HG03139 (cell line): ENCODE data around the gene BOLL.
"Not testable (repeated sequence)": the region's sequence is repeated elsewhere in the genome, so short reads cannot be mapped to it uniquely, and the experiment has no call there.

Experiments
- ATAC-seq: cut with Tn5 transposase; IDR thresholded peaks from one replicate; pipeline ENCODE4 v1.9.1; 2021; ENCODE audit not compliant: unreplicated experiment

Gene BOLL, protein sequence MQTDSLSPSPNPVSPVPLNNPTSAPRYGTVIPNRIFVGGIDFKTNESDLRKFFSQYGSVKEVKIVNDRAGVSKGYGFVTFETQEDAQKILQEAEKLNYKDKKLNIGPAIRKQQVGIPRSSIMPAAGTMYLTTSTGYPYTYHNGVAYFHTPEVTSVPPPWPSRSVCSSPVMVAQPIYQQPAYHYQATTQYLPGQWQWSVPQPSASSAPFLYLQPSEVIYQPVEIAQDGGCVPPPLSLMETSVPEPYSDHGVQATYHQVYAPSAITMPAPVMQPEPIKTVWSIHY

DNA sequence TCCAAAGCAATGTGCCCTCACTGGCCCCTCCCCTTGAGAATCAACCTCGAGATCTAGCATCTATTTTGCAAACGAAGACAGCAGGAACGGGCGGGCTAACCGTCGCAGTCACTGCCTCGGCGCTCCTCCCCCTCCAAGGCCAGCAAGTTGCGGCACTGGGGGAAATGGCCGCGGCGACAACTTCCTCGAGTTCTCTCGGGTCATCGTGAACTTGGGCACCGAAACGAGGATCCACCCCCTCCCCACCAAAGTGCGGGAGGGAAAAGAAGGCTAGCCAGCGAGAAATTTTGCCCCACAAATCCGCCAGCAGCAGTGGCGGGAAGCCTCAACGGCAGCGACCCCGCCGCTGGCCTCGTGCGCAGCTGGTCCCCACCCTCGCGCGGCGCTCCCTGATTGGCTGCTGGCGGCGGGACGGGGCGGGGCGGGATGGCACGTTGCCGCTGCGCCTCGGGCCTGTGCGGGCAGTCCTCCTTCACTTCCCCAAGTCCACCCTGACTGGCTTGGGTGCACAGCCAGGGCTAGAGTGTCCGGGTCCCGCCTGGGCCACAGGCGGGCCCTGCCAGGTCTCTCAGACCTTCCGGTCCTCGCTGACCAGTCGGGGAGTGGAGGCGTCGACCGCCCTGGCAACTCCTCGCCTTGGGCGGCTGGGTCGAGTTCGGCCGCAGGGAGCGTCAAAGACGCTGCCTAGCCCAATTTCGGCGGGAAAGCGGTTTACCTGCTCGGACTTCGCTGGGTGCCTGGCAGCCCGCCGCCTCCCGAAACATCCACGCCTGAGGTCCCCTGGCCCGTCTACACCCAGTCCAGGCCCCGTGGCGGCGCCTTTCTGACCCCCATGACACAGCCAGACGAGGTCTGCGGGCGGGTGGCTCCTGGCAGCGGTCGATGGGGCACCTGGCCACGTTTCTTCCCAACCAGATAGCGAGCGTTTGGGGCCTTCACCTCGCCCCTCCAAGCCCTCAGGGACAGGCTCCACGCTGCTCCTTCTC lies at the start of gene BOLL:
TSS of gene BOLL (minus strand) at position 364 of the 986 bp plus-strand sequence. CDS start 3,469 bp downstream, outside the sequence.
- ATAC-seq, result no peak

GRCh38 chr2:197834771-197835170 lies 49.7 kb upstream of the BOLL start:
- not testable (repeated sequence) for ATAC-seq

DNA sequence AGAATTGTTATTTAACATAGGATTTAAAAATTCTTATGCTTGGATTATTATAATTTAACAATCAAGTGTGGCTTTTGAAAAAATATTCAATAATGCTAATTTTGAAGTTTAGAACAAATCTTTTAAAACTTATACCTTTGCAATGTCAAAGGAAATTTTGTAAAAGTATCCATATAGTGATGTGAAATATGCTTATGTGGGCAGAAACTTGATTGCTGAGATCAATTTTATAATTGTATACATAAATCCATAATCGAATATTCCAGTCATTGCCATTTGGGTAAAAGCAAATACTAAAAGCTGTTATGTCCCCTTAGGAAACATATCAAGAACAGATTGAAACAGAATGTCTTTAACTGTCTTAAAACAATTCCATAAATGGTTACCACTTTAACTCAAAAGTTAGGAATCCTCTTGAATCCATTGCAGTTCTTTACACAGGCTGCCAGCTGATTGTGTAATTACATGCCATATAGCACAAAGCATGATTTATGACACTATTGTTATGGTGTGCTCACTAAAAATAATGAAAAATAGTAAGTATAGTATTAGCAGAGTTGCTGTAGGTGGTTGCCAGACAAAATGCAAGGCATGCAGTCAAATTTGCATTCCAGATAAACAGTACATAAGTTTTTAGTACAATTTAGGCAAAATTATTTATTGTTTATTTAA lies 43.5 kb upstream of the BOLL start:
- no peak for ATAC-seq

GRCh38 chr2:197827618-197828017 lies 42.5 kb upstream of the BOLL start:
- ATAC-seq, result no peak

DNA sequence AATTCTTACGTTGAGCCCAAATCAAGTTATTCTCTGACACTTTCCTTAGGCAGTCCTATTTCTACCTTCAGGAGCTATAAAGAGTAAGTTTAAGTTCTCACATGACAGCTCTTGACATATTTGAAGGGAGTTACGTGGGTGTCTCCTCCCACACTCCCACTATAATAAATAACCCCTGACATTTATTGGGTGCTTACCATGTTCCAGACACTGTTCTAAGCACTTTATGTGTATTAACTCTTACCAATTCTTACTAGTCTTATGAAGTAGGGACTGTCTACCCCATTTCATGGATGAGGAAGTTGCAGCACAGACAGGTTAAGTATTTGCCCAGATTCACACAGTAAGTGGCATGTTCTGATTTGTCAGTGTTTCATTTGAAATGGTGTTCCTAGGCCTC lies 37.2 kb upstream of the BOLL start:
- ATAC-seq, result no peak

- no peak for ATAC-seq
Observed at GRCh38 chr2:197821550-197822289, 36.6 kb upstream of the BOLL start.

- ATAC-seq, result no peak
Observed at GRCh38 chr2:197814526-197814925, 29.4 kb upstream of the BOLL start.

- no peak for ATAC-seq
Observed at GRCh38 chr2:197813093-197813787, 28.1 kb upstream of the BOLL start.

- ATAC-seq, result no peak
Observed at GRCh38 chr2:197810491-197810890, 25.4 kb upstream of the BOLL start.

GRCh38 chr2:197810016-197810415 lies 24.9 kb upstream of the BOLL start:
- no peak for ATAC-seq

- ATAC-seq, result no peak
Observed at GRCh38 chr2:197809064-197809463, 23.9 kb upstream of the BOLL start.

DNA sequence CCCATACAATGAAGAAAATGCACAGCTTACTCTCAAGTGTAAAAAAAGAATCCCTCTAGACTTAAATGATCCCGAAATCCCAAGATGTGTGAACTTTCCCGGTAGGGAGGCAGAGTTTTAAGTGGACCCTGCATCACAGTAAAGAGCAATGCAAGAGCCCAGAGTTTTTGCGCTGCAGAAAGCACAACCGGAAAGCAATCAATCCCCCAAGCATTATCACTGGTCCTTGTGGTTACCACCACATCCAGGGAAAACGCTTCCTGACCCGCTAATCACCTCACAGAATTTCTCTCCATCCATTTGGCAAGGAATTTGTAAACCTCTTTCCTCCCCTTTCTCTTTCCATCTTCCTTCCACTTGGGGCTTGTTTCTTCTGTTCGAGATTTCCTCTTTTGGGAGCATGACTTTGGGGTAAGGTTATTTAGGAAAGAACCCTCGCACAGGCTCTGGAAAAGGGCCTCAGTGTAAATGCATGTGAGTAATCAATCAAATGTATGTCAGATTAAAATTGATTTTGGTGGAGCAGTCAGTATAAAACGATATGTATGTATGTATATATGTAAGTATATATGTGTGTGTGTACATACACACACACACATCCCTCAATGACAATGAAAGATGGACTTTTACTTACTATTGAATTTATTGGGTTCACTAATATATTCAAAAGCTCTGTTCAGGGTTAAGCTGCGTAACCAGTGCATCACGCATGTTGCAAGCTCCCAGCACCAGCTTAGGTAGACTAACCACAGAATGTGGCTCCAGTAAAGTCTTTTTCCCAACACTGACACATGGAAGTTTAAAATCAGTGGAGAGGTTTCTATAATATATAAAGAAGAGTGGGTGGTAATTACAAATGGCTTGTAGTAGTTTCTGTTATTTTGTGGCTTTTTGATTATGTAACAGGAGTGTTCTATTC lies 20.9 kb upstream of the BOLL start:
- no peak for ATAC-seq

- peak; percentile 18 for ATAC-seq
Observed at GRCh38 chr2:197804758-197805714, 19.9 kb upstream of the BOLL start.

- ATAC-seq, result peak; percentile 99
Observed at GRCh38 chr2:197804049-197804757, 19.1 kb upstream of the BOLL start, which contains the start of gene PLCL1. PLCL1 (plus strand) TSS chr2:197804593.

GRCh38 chr2:197803033-197803444 lies 17.9 kb upstream of the BOLL start:
- peak; percentile 34 for ATAC-seq

DNA sequence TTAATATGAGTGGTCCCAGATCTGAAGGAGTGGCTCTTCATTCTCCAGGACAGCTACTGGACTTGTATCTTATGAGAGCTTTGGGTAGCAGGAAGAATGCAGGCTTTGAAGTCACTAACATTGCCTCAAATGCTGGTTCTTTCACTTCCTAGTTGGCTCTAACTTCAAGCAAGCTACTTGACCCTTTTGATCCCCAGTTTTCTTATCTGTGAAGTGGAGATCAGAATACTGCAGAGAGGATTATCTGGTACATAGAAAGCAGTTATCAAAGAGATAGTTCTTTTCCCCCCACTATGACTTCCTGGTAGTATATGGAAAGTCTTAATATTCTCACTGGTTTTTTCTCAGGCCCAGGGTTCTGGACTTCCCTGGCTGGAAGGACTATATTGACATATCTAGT lies 15.9 kb upstream of the BOLL start:
- no peak for ATAC-seq

- no peak for ATAC-seq
Observed at GRCh38 chr2:197800091-197800490, 15.0 kb upstream of the BOLL start.
